AG08395 (cell line): ENCODE data around the gene BPHL.
"Not testable (repeated sequence)": the region's sequence is repeated elsewhere in the genome, so short reads cannot be mapped to it uniquely, and the experiment has no call there.

Source experiments
- DNase-seq: peaks from one replicate; pipeline ENCODE4 v3.0.0; 2012; ENCODE audit warnings: mixed read lengths, low spot score

BPHL gene

DNA sequence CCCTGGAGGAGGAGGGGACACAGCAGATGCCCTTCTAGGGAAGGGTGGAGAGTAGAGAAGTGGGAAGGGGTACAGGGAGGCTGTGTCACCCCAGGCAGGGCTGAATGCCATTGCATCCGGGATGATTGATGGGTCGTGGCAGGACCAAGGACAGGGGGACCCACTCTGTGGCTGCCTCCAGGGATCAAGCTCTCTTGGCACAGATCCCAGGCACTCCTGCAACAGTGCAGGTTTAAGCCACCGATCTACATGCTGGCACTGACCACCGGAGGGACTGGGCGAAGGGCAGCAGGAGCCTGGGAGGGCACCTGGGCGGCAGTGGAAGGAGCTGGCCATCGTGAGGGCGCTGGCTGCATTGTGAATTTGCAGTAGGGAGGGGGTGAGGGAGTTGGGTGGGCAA is 61.4 kb downstream of the BPHL start:
- DNase-seq = not testable (repeated sequence)

GRCh38 chr6:3181105-3181504 is 62.6 kb downstream of the BPHL start:
- no peak for DNase-seq

DNA sequence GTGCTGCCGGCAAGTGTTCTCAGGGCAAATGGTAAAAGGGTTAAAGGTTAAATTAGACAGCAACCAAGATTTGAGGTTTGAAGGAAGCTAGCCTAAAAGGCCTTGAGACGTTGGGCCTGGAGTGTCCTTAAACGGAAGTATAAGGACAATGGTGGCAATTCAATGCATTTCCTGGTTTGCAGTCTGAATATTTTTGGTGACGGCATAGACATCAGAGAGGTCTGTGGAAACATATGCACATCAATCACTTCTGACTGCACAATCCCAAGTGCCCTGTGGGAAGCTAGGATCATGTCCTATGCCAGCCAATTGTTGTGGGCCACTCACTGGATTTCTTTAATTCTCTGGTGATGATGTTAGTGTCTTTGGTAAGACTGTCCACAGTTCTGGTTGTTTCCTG is 64.6 kb downstream of the BPHL start:
- no peak for DNase-seq

DNA sequence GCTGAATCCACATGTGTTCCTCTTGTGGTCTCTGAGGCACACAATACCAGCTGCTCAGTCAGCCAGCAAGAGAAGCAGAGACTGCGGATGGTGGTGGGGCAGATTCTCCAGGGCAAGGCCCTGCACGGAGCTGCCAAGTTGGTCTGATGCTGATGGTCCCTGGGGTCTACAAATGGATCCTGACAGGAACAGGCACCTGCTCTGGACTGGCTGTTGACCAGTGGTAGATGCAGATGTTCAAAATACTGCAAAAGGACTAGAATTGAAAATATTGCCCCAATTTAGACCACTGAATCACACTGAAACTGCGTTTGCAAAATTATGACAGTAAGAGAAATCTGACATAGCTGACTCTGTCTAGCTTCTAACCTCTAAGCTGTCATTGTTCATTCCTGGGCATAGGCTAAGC is 68.5 kb downstream of the BPHL start:
- DNase-seq = no peak

GRCh38 chr6:3188262-3188661 is 69.8 kb downstream of the BPHL start:
- no peak for DNase-seq

DNA sequence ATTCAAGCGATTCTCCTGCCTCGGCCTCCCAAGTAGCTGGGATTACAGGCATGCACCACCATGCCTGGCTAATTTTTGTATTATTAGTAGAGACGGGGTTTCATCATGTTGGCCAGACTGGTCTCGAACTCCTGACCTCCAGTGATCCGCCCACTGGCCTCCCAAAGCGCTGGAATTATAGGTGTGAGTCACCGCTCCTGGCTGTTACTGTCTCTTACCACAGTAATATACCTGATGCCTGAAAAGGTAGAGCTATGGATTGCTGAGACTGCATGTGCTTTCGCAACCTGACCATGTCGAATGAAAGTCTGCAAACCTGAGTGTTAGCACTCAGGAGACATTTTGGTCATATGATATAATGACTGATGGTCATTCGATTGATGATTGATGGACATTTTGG is 70.7 kb downstream of the BPHL start:
- not testable (repeated sequence) for DNase-seq

GRCh38 chr6:3190056-3190455 is 71.5 kb downstream of the BPHL start:
- no peak for DNase-seq

- no peak for DNase-seq
These were observed 72.3 kb downstream of the BPHL start for GRCh38 chr6:3190779-3191178.

- DNase-seq = no peak
These were observed 74.8 kb downstream of the BPHL start for GRCh38 chr6:3193102-3193849.

- no peak for DNase-seq
These were observed 76.3 kb downstream of the BPHL start for GRCh38 chr6:3194535-3195419.

GRCh38 chr6:3195420-3195694 is 76.8 kb downstream of the BPHL start:
- DNase-seq = no peak

DNA sequence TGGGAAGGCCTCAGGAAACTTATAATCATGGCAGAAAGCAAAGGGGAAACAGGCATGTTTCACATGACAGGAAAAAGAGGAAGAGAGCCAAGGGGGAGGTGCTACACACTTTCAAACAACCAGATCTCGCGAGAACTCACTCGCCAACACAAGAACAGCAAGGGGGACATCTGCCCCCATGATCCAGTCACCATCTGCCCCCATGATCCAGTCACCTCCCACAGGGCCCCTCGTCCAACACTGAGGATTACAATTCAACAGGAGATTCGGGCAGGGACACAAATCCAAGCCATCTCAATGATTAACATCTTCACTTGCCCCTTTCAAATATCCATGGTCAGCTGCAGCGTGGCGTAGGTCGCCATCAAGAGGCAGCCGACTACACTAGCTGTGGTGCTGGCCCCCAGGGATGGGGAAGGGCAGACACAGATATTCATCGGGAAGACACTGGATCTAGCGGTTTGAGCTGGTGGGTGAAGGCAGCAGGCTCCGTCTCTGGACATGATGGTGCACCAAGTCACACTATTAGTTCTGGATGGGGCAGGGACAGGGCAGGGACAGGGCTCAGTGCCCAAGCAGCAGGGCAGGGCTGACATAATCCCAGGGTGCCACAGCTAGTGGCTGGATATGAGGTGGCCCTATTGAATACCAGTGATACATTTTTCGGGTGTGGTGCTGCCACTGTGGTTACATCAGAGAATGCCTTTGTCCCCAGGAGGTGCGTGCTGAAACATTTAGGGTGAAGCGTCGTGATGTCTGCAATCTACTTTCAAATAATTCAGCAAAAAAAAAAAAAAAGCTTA is 77.4 kb downstream of the BPHL start:
- no peak for DNase-seq

- no peak for DNase-seq
These were observed 78.3 kb downstream of the BPHL start for GRCh38 chr6:3196770-3197169.

GRCh38 chr6:3197734-3198133 is 79.2 kb downstream of the BPHL start:
- DNase-seq = not testable (repeated sequence)

- no peak for DNase-seq
These were observed 80.9 kb downstream of the BPHL start for GRCh38 chr6:3199382-3199781.

GRCh38 chr6:3200682-3201081 is 82.2 kb downstream of the BPHL start:
- DNase-seq = no peak

GRCh38 chr6:3201388-3201787 is 82.9 kb downstream of the BPHL start:
- no peak for DNase-seq
